Left lung (tissue), 10 donors: ENCODE measurements around the gene GPR135. TPM values are rescaled to one million over a fixed set of nuclear protein-coding genes. Genes with fewer than 3 reads are reported as not detected.
A peak's percentile ranks its signal among the peaks of the same experiment; 100 is the strongest.

Experiments used
- ATAC-seq: fragments of 200-7000 bp; cut with Tn5 transposase; one replicate; pipeline ENCODE4 v1.9.1; 2020; ENCODE audit warnings: moderate library complexity
- DNase-seq, 4 donors: peaks; one replicate each; pipeline ENCODE4 v3.0.0-alpha.2; 2013 to 2020
- H3K27ac ChIP-seq, 2 donors: fragments of 200-600 bp; sonication (generic) in 1 of 2; one replicate each; pipeline versions ENCODE4 v1.5.0 to v1.8.0; 2020 to 2021
- H3K27me3 ChIP-seq, 2 donors: fragments of 200-600 bp; sonication (generic) in 1 of 2; one replicate each; pipeline versions ENCODE4 v1.5.0 to v1.8.0; 2020 to 2021
- H3K36me3 ChIP-seq, 2 donors: fragments of 200-600 bp; sonication (generic) in 1 of 2; one replicate each; pipeline versions ENCODE4 v1.5.0 to v1.8.0; 2020 to 2021
- H3K4me1 ChIP-seq, 2 donors: fragments of 200-600 bp; one replicate each; pipeline ENCODE4 v1.8.0; 2021
- H3K4me3 ChIP-seq, 2 donors: fragments of 200-600 bp; sonication (generic) in 1 of 2; one replicate each; pipeline versions ENCODE4 v1.5.0 to v1.8.0; 2020 to 2021; ENCODE audit warnings: mild to moderate bottlenecking in 1 of 2
- H3K9me3 ChIP-seq, 2 donors: fragments of 200-600 bp; sonication (generic) in 1 of 2; one replicate each; pipeline versions ENCODE4 v1.5.0 to v1.8.0; 2020 to 2021
- CTCF ChIP-seq, 2 donors: fragments of 200-600 bp; sonication (generic) in 1 of 2; IDR thresholded peaks; one replicate each; pipeline versions ENCODE4 v1.5.0 to v1.8.0; 2021; ENCODE audit warnings: antibody characterized with exemption in 2 of 2
- intact Hi-C, 2 donors: fragments of 100-400 bp; cut with DNase I; formaldehyde crosslinking; loops; one replicate each; pipeline versions ENCODE4 v1.11.2 to v1.14.2; 2022
- polyA plus RNA-seq, 6 donors: library from polyadenylated mRNA; unstranded; fragments of 120-200 nt; gene quantifications; one replicate each; pipeline ENCODE4 v1.2.1, GENCODE V29; 2013; ENCODE audit not compliant: insufficient read length in 6 of 6
- total RNA-seq, 2 donors: library from RNA; stranded (reverse); fragmentation: NEBNext Ultra II Directional; extraction: Animal tissue kit (Norgen Biotek cat#: 25700); gene quantifications; one replicate each; pipeline ENCODE4 v1.2.1, GENCODE V29; 2021
- donor health status: DM: no; HTN: yes; CAD: no.
- donor health status: DM: no; HTN: no; CAD: no.

The GPR135 gene
- total and polyA plus RNA-seq, 8 donors = 1.7 to 6.9 (median 5.7) TPM

- no peak overlapping the region for H3K4me3 ChIP-seq
- no peaks in the 10 kb centered on the region for H3K9me3 ChIP-seq
- no peaks in the 10 kb centered on the region for H3K27me3 ChIP-seq
- no peaks in the 10 kb centered on the region for H3K4me1 ChIP-seq
- H3K36me3 ChIP-seq = no peaks in the 10 kb centered on the region
- intact Hi-C loops = no loop called here
- ATAC-seq (no peak), DNase-seq (no peak)
- no peak for TF ChIP-seq CTCF (IDR thresholded peaks at IDR 0.05)
- H3K27ac ChIP-seq = no peak overlapping the region
Measured at GRCh38 chr14:59510001-59510400, 44.8 kb upstream of the GPR135 start.

DNA sequence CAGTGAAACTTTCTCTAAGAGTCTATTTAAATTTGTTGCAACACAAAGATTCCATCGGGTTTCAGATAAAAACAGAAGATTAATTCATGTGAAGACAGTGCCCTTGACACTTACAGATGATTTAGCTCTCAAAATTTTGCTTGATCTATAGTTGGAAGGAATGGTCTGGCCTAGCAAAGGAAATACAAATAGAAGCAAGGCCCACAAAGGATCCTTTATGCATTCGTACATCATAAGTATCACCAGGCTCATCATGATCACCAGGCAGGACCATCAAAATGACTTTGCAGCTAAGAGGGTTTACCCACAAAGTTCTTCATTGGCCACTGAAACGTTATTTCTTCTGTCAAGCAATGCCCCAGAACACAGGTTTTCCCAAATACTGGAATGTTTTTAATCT is 43.9 kb upstream of the GPR135 start:
- no peaks in the 10 kb centered on the region for H3K27me3 ChIP-seq
- peaks cover 0 to 9% of the 10 kb centered on the region in 2 donors for H3K36me3 ChIP-seq
- no peaks in the 10 kb centered on the region for H3K4me1 ChIP-seq
- no peak for TF ChIP-seq CTCF (IDR thresholded peaks at IDR 0.05)
- H3K4me3 ChIP-seq = no peak overlapping the region
- DNase-seq = no peak
- no peak for ATAC-seq
- intact Hi-C loops = loop anchor here in 1 of 2 donors (10.0 kb wide), 1 partner anchor 66 kb away; the partner anchor contains the start of gene CCDC175
- H3K9me3 ChIP-seq = no peaks in the 10 kb centered on the region
- H3K27ac ChIP-seq = no peak overlapping the region

DNA sequence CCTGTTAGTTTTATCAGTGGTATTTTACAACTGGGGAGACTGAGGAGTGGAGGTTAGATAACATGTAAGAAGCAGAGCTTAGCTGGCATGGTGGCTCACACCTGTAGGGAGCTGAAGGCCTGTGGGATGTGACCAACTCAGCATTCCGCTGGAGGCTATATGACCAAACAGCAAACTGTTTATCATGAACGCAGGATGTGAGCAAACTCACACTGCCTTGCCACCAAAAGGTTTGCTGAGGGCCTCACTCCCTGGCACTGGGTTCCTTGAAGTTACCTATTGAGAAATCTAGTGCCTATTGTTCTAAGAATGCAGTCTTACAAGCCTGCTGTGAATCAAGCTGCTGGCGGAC is 42.5 kb upstream of the GPR135 start:
- Histone ChIP-seq H3K4me1 (no peaks in the 10 kb centered on the region), H3K36me3 (peaks cover 5 to 18% of the 10 kb centered on the region in 2 donors), H3K4me3 (no peak overlapping the region), H3K27ac (no peak overlapping the region), H3K27me3 (no peaks in the 10 kb centered on the region), H3K9me3 (no peaks in the 10 kb centered on the region)
- DNase-seq (no peak), ATAC-seq (no peak)
- TF ChIP-seq CTCF (IDR thresholded peaks at IDR 0.05) = no peak
- intact Hi-C loops = loop anchor here in 1 of 2 donors (10.0 kb wide), 1 partner anchor 67 kb away; the partner anchor contains the start of gene CCDC175

DNA sequence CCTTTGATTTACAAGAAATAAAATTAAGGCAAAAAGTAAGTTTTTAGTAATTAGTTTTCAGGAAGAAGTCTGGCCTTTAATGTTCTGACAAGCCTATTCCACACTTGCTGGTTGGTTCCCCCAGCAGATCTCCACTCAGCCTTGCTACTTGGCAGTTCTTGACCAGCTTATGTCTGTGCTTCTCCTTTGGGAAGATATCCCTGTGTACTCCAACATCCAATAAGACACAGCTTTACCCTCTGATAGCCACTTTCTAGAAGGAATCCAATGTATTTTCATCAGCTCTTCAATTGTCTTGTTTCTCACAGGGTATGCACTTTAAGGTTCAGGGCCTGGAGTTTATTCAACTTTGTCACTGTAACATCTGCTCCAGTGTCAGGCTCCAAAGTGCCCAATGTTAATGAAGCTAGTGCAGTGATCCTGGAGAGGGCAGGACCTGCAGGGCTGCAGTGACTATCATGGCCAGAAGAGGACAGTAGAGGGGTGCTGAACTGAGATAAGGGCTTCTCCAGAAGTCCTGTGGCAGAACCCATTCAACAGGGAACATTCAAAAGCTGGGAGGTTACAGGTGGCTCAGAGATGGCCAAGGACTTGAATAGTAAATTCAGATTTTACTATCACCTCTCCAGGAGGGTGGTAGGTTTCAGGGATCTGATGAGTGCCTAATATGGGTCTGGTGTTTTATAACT is 42.0 kb upstream of the GPR135 start:
- Histone ChIP-seq H3K36me3 (peaks cover 5 to 18% of the 10 kb centered on the region in 2 donors), H3K4me3 (no peak overlapping the region), H3K27ac (no peak overlapping the region), H3K27me3 (no peaks in the 10 kb centered on the region), H3K4me1 (no peaks in the 10 kb centered on the region), H3K9me3 (no peaks in the 10 kb centered on the region)
- DNase-seq (peak in 1 of 4 donors; percentile 44), ATAC-seq (peak; percentile 93)
- peak; percentile 60 to 65 for TF ChIP-seq CTCF (IDR thresholded peaks at IDR 0.05)
- intact Hi-C loops = loop anchor here in 1 of 2 donors (10.0 kb wide), 1 partner anchor 68 kb away; the partner anchor contains the start of gene CCDC175

DNA sequence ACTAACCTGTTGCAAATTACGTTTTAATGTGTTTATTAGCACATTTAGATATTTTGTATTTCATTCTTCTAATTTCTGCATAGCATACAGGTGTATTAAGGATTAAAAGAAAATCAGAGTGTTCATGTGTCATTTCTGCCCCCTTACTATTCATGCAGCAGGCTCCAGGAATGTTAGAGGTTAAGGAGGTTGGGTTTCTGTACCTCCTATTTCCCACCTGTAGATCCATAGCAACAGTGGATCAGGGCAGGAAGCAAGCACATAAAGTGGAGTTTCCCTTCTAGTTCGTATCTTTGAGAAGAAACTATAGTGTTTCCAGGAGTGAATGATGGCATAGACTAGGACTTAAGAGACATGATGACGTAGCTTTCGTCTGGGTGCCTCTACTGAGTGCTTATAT is 38.1 kb upstream of the GPR135 start:
- H3K27ac ChIP-seq = no peak overlapping the region
- DNase-seq = no peak
- no peaks in the 10 kb centered on the region for H3K27me3 ChIP-seq
- peaks cover 5 to 35% of the 10 kb centered on the region in 2 donors for H3K36me3 ChIP-seq
- no peak for TF ChIP-seq CTCF (IDR thresholded peaks at IDR 0.05)
- no peaks in the 10 kb centered on the region for H3K4me1 ChIP-seq
- intact Hi-C loops = loop anchor here in 1 of 2 donors (10.0 kb wide), 1 partner anchor 72 kb away; the partner anchor contains the start of gene CCDC175
- no peak for ATAC-seq
- H3K4me3 ChIP-seq = no peak overlapping the region
- no peaks in the 10 kb centered on the region for H3K9me3 ChIP-seq
